Measurements from ENCODE around the gene TBCB.
A peak's percentile ranks its signal among the peaks of the same experiment; 100 is the strongest.
"Not testable (repeated sequence)": the region's sequence is repeated elsewhere in the genome, so short reads cannot be mapped to it uniquely, and the experiment has no call there.

TBCB gene

GRCh38 chr19:36139473-36140303 lies 24.4 kb downstream of the TBCB start, which contains the start of gene CAPNS1:
Gene CAPNS1 (plus strand): TSS chr19:36140066. CDS start chr19:36141012, 946 bp downstream.
- DNase-seq: peak; percentile 96

- DNase-seq: peak; percentile 69
Measured at GRCh38 chr19:36140304-36141038, 25.2 kb downstream of the TBCB start.

- peak; percentile 95 for DNase-seq
Measured at GRCh38 chr19:36141039-36141927, 26.0 kb downstream of the TBCB start.

GRCh38 chr19:36142046-36142445 lies 26.8 kb downstream of the TBCB start:
- no peak for DNase-seq

GRCh38 chr19:36142496-36142895 lies 27.2 kb downstream of the TBCB start:
- DNase-seq: no peak

- DNase-seq: no peak
Measured at GRCh38 chr19:36144624-36145023, 29.4 kb downstream of the TBCB start.

- DNase-seq: no peak
Measured at GRCh38 chr19:36149673-36150406, 34.6 kb downstream of the TBCB start.

GRCh38 chr19:36150586-36150985 lies 35.3 kb downstream of the TBCB start:
- DNase-seq: no peak

- DNase-seq: no peak
Measured at GRCh38 chr19:36151144-36152018, 36.1 kb downstream of the TBCB start.

- no peak for DNase-seq
Measured at GRCh38 chr19:36152019-36152351, 36.7 kb downstream of the TBCB start.

GRCh38 chr19:36152352-36153091 lies 37.3 kb downstream of the TBCB start, which contains the start of gene COX7A1:
Gene COX7A1 (minus strand): TSS chr19:36152447. CDS start chr19:36152407, 40 bp downstream.
- DNase-seq: no peak

- DNase-seq: no peak
Measured at GRCh38 chr19:36153126-36153525, 37.9 kb downstream of the TBCB start.

- no peak for DNase-seq
Measured at GRCh38 chr19:36160821-36161596, 45.7 kb downstream of the TBCB start.

- no peak for DNase-seq
Measured at GRCh38 chr19:36163813-36164212, 48.5 kb downstream of the TBCB start.

- DNase-seq: no peak
Measured at GRCh38 chr19:36169084-36169760, 54.0 kb downstream of the TBCB start.

- DNase-seq: no peak
Measured at GRCh38 chr19:36172852-36173251, 57.6 kb downstream of the TBCB start.

- not testable (repeated sequence) for DNase-seq
Measured at GRCh38 chr19:36173846-36174245, 58.6 kb downstream of the TBCB start.
